Activated T-helper 2 cell treated with anti-CD3 and anti-CD28 coated beads, Interferon-gamma antibody, Interleukin-2, Interleukin-4, amounts not matched to agents 10 μg/mL and 5 μg/mL and 100 μg/mL, durations not matched to agents 14 hours and 24 hours and 36 hours (primary cell): ENCODE measurements around the gene AGAP1. TPM values are rescaled to one million over a fixed set of nuclear protein-coding genes. Genes with fewer than 3 reads are reported as not detected.

Experiments
- DNase-seq: peaks from one replicate; pipeline ENCODE4 v3.0.0; 2021; ENCODE audit warnings: low spot score
- H3K27ac Mint-ChIP-seq: one replicate; pipeline ENCODE4 v1.8.0; 2021; ENCODE audit warnings: mixed read lengths
- H3K27me3 Mint-ChIP-seq: one replicate; pipeline ENCODE4 v1.8.0; 2021; ENCODE audit warnings: low read depth, mixed read lengths
- H3K36me3 Mint-ChIP-seq: one replicate; pipeline ENCODE4 v1.8.0; 2021; ENCODE audit warnings: low read depth, mixed read lengths
- H3K4me1 Mint-ChIP-seq: one replicate; pipeline ENCODE4 v1.8.0; 2021; ENCODE audit warnings: low read depth, mixed read lengths
- H3K4me3 Mint-ChIP-seq: one replicate; pipeline ENCODE4 v1.8.0; 2021; ENCODE audit warnings: low read depth, mild to moderate bottlenecking, moderate library complexity, mixed read lengths
- H3K9me3 Mint-ChIP-seq: one replicate; pipeline ENCODE4 v1.8.0; 2021; ENCODE audit warnings: mixed read lengths
- intact Hi-C: fragments of 100-400 bp; cut with micrococcal nuclease; formaldehyde crosslinking; loops from one replicate; pipeline ENCODE4 v1.15.1; 2023
- total RNA-seq: library from RNA; stranded (reverse); gene quantifications from 2 replicates; pipeline ENCODE4 v1.2.3, GENCODE V29; 2022

Gene AGAP1
- total RNA-seq, 1 donor from 2014 or later, result 1.8 TPM

DNA sequence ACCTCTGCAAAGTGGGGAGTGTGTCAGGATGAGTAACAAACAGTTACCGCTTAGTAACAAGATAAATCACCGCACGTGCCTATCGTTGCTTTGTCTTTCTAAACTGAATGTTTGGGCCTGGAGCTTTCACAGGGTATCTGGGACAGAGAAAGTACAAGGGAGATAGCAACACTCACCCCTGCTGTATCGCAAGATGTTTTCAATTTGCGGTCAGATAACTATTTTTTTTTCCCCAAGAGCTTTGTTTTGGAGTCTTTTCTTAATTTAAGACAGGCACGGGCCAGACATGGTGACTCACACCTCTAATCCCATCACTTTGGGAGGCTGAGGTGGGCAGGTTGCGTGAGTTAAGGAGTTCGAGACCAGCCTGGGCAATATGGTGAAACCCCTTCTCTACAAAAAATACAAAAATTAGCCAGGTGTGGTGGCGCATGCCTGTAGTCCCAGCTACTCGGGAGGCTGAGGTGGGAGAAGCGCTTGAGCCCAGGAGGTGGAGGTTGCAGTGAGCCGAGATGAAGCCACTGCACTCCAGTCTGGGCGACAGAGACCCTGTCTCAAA, 527.7 kb downstream of the AGAP1 start:
- intact Hi-C loops, result no loop called here
- DNase-seq, result no peak
- Mint-ChIP-seq H3K27ac (no peak overlapping the region), H3K27me3 (no peaks in the 10 kb centered on the region), H3K4me1 (no peaks in the 10 kb centered on the region), H3K4me3 (no peak overlapping the region), H3K9me3 (no peaks in the 10 kb centered on the region), H3K36me3 (no peaks in the 10 kb centered on the region)

- H3K27me3 Mint-ChIP-seq, result no peaks in the 10 kb centered on the region
- no peaks in the 10 kb centered on the region for H3K4me1 Mint-ChIP-seq
- no peak for DNase-seq
- no peaks in the 10 kb centered on the region for H3K36me3 Mint-ChIP-seq
- H3K9me3 Mint-ChIP-seq, result no peaks in the 10 kb centered on the region
- intact Hi-C loops, result no loop called here
- no peak overlapping the region for H3K4me3 Mint-ChIP-seq
- no peak overlapping the region for H3K27ac Mint-ChIP-seq
Observed at GRCh38 chr2:236022128-236022527, 528.3 kb downstream of the AGAP1 start.

GRCh38 chr2:236025892-236026291, 532.0 kb downstream of the AGAP1 start:
- no peak for DNase-seq
- H3K4me1 Mint-ChIP-seq, result no peaks in the 10 kb centered on the region
- H3K9me3 Mint-ChIP-seq, result peaks cover 4% of the 10 kb centered on the region
- H3K36me3 Mint-ChIP-seq, result no peaks in the 10 kb centered on the region
- no peaks in the 10 kb centered on the region for H3K27me3 Mint-ChIP-seq
- intact Hi-C loops, result no loop called here
- no peak overlapping the region for H3K27ac Mint-ChIP-seq
- H3K4me3 Mint-ChIP-seq, result no peak overlapping the region

- intact Hi-C loops, result no loop called here
- H3K4me3 Mint-ChIP-seq, result no peak overlapping the region
- H3K27me3 Mint-ChIP-seq, result no peaks in the 10 kb centered on the region
- DNase-seq, result no peak
- H3K9me3 Mint-ChIP-seq, result peaks cover 7% of the 10 kb centered on the region
- H3K36me3 Mint-ChIP-seq, result no peaks in the 10 kb centered on the region
- H3K4me1 Mint-ChIP-seq, result no peaks in the 10 kb centered on the region
- H3K27ac Mint-ChIP-seq, result no peak overlapping the region
Observed at GRCh38 chr2:236026841-236027240, 533.0 kb downstream of the AGAP1 start.

DNA sequence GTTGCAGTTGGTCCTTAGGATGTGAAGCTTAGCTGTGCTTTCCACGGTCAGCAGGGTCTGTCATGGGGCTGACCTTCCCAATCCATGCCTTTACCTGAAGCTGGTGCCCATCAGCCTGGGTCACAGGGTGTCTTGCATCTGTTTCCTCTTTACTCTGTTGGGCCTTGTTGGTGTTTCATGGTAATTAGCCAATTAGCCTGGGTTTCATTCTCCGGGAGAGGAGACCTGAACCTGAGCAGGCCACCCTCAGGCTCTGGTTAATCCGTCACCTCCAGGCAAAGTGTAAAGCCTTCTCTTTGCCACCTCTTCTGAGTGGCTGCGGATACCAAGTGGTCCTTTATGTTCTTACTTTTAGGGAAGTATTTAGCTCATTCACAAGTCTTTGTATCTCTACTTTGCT, 534.2 kb downstream of the AGAP1 start:
- DNase-seq, result no peak
- Mint-ChIP-seq H3K4me1 (no peaks in the 10 kb centered on the region), H3K27ac (no peak overlapping the region), H3K27me3 (no peaks in the 10 kb centered on the region), H3K9me3 (peaks cover 7% of the 10 kb centered on the region), H3K4me3 (no peak overlapping the region), H3K36me3 (no peaks in the 10 kb centered on the region)
- intact Hi-C loops, result no loop called here

- H3K9me3 Mint-ChIP-seq, result peaks cover 7% of the 10 kb centered on the region
Observed at GRCh38 chr2:236033462-236033861, 539.6 kb downstream of the AGAP1 start.

DNA sequence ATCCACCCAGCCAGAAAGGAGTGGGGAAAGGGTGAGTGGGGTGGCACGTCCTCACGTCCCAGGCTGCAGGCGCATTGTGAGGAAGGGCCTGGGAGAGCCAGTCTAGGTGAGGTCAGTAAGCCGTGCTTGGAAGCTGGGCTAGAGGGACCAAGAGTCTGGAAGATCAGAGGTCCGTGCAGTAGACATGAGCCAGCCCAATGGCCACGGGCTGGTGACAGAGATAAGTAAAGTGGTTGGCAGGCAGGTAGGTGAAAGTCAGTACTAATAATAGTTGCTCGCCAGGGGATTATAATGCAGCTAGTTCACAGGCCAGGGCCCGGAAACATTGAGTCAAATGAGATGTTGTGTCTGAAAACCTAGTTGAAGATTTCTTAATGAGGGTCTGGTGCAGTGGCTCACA, 541.1 kb downstream of the AGAP1 start:
- no peak overlapping the region for H3K4me3 Mint-ChIP-seq
- intact Hi-C loops, result no loop called here
- no peak overlapping the region for H3K27ac Mint-ChIP-seq
- no peaks in the 10 kb centered on the region for H3K36me3 Mint-ChIP-seq
- H3K27me3 Mint-ChIP-seq, result no peaks in the 10 kb centered on the region
- DNase-seq, result no peak
- peaks cover 7% of the 10 kb centered on the region for H3K9me3 Mint-ChIP-seq
- no peaks in the 10 kb centered on the region for H3K4me1 Mint-ChIP-seq

More at GRCh38 chr2:236033462-236033861, 539.6 kb downstream of the AGAP1 start:
- Mint-ChIP-seq H3K36me3 (no peaks in the 10 kb centered on the region), H3K4me1 (no peaks in the 10 kb centered on the region), H3K27ac (no peak overlapping the region), H3K4me3 (no peak overlapping the region), H3K27me3 (no peaks in the 10 kb centered on the region)
- no peak for DNase-seq
- intact Hi-C loops, result no loop called here

DNA sequence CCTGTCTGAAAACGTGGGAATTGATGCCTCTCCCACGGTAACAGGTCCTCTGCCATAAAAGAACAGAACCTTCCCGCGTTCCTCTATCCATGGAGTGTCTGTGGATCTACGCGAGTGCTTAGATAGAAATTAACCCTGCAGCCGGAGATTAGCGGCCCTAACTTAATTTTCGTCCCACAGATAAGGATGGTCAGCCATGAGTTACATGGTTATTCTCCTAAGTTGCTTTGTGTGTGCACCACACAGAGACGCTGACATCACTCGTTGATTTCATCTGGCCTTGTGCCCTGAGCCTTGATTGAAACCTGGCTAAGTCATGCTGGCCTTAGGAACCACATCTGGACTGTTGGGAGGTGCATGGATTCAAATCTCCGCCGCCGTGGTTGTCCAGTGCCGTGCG, 542.2 kb downstream of the AGAP1 start:
- intact Hi-C loops, result no loop called here
- H3K4me1 Mint-ChIP-seq, result no peaks in the 10 kb centered on the region

GRCh38 chr2:236038096-236038495, 544.3 kb downstream of the AGAP1 start:
- no peak overlapping the region for H3K27ac Mint-ChIP-seq
- DNase-seq, result no peak
- intact Hi-C loops, result no loop called here
- H3K4me3 Mint-ChIP-seq, result no peak overlapping the region
- H3K27me3 Mint-ChIP-seq, result peaks cover 7% of the 10 kb centered on the region
- H3K36me3 Mint-ChIP-seq, result no peaks in the 10 kb centered on the region
- H3K4me1 Mint-ChIP-seq, result no peaks in the 10 kb centered on the region
- no peaks in the 10 kb centered on the region for H3K9me3 Mint-ChIP-seq

More for the DNA sequence above, 542.2 kb downstream of the AGAP1 start:
- Mint-ChIP-seq H3K27ac (no peak overlapping the region), H3K4me3 (no peak overlapping the region), H3K36me3 (no peaks in the 10 kb centered on the region), H3K9me3 (peaks cover 1% of the 10 kb centered on the region), H3K27me3 (no peaks in the 10 kb centered on the region)
- no peak for DNase-seq

- no peak for DNase-seq
- Mint-ChIP-seq H3K27me3 (peaks cover 7% of the 10 kb centered on the region), H3K27ac (no peak overlapping the region), H3K9me3 (no peaks in the 10 kb centered on the region), H3K36me3 (no peaks in the 10 kb centered on the region), H3K4me3 (no peak overlapping the region), H3K4me1 (no peaks in the 10 kb centered on the region)
- intact Hi-C loops, result no loop called here
Observed at GRCh38 chr2:236040600-236041328, 546.9 kb downstream of the AGAP1 start.

- Mint-ChIP-seq H3K27me3 (peaks cover 12% of the 10 kb centered on the region), H3K4me3 (no peak overlapping the region), H3K27ac (no peak overlapping the region), H3K4me1 (no peaks in the 10 kb centered on the region), H3K36me3 (no peaks in the 10 kb centered on the region), H3K9me3 (no peaks in the 10 kb centered on the region)
- intact Hi-C loops, result no loop called here
- no peak for DNase-seq
Observed at GRCh38 chr2:236041616-236042015, 547.8 kb downstream of the AGAP1 start.

DNA sequence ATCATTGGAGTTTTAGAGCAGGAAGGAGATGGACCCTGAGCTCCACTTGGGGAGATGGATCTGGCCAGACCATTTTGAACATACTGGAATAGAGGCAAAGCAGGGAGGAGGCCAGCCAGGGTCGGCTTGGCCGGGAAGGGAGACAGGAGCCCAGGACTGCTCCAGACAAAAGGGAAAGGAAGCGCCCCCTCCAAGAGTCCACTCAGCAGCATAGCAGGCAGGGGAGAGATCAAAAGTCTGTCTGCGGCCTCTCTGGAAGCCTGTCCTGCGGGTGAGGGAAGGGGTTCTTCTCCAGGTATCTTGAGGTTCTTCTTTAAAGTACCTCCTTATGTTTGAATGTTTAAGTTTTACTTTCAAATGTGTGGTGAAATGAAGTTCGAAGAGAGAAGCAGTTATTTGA, 548.2 kb downstream of the AGAP1 start:
- no peak for DNase-seq
- H3K27me3 Mint-ChIP-seq, result peaks cover 12% of the 10 kb centered on the region
- H3K4me3 Mint-ChIP-seq, result no peak overlapping the region
- intact Hi-C loops, result no loop called here
- no peaks in the 10 kb centered on the region for H3K9me3 Mint-ChIP-seq
- no peaks in the 10 kb centered on the region for H3K36me3 Mint-ChIP-seq
- no peak overlapping the region for H3K27ac Mint-ChIP-seq
- H3K4me1 Mint-ChIP-seq, result no peaks in the 10 kb centered on the region

- H3K36me3 Mint-ChIP-seq, result no peaks in the 10 kb centered on the region
- intact Hi-C loops, result no loop called here
- no peaks in the 10 kb centered on the region for H3K4me1 Mint-ChIP-seq
- H3K9me3 Mint-ChIP-seq, result no peaks in the 10 kb centered on the region
- no peak for DNase-seq
- peaks cover 12% of the 10 kb centered on the region for H3K27me3 Mint-ChIP-seq
- H3K4me3 Mint-ChIP-seq, result no peak overlapping the region
- H3K27ac Mint-ChIP-seq, result no peak overlapping the region
Observed at GRCh38 chr2:236044191-236044590, 550.3 kb downstream of the AGAP1 start.
